NT2/D1 (cell line): ENCODE results near the gene PHF21B.

ENCODE experiments used
- SUZ12 ChIP-seq: IDR thresholded peaks from 2 replicates; pipeline ENCODE4 v1.6.1; 2011; ENCODE audit not compliant: insufficient read length, insufficient read depth; ENCODE audit errors: extremely low read depth
- YY1 ChIP-seq: IDR thresholded peaks from 2 replicates; pipeline ENCODE4 v1.6.1; 2011; ENCODE audit not compliant: insufficient read length, insufficient read depth

DNA sequence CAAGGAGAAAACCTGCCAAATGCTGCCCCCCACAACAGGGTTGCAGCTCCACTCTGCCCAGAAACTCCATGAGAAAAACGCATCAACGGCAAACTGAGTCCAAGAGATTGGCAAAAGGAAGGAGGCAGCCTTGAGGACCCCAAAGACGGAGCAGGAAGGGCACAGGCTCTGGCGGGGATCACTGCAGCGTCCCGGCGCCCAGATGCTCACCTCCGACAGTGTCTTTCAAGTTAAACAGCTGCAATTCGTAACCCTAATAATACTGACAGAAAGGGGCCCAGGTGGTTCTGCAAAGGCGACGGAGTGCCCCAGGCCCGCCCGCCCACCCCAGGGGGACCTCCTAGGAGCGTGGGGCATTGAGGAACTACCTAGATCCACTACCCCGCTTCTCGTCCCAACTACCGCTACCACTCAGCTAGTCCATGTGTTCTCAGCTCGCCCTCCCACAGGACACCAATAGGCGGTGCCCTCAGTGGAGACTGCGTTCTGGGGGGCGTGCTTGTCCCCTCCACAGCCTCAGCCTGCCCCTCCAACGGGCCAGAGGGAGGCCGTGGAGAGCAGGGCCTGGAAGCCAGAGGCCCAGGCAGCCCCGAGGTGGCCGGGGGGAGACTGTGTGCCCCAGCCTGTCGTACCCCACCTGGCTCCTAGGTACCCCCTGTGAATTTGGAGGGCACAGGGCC, 127.4 kb downstream of the PHF21B start:
- TF ChIP-seq YY1: no peak
- no peak for TF ChIP-seq SUZ12
